GM12878 (cell line): ENCODE results near the gene RPS6KA5. TPM values are rescaled to one million over a fixed set of nuclear protein-coding genes. Genes with fewer than 3 reads are reported as not detected.
"Not testable (repeated sequence)": the region's sequence is repeated elsewhere in the genome, so short reads cannot be mapped to it uniquely, and the experiment has no call there.

Experiments
- ATAC-seq: fragments of 200-7000 bp; cut with Tn5 transposase; 3 replicates; pipeline ENCODE4 v1.9.1; 2020; ENCODE audit warnings: mild to moderate bottlenecking, moderate library complexity
- BruUV-seq: library from RNA; stranded (reverse); fragments of 400-500 nt; replicated peaks from 2 replicates; lab custom pipeline; 2021; lab: Mats Ljungman, UMichigan
- CTCF ChIA-PET: fragments of 300-600 bp; sonication (Branson Sonifier 250); formaldehyde crosslinking; extraction: SDS; loops from one replicate; lab custom pipeline; 2021; ENCODE audit warnings: inconsistent platforms; lab: Yijun Ruan, JAX
- POLR2A ChIA-PET: fragments of 350-600 bp; formaldehyde crosslinking; extraction: SDS; loops from one replicate; lab custom pipeline; 2021; ENCODE audit warnings: inconsistent platforms; lab: Charles Lee
- RAD21 ChIA-PET: fragments of 300-600 bp; sonication (Branson Sonifier 250); formaldehyde crosslinking; loops from one replicate; lab custom pipeline; 2023; ENCODE audit warnings: antibody characterized with exemption; ENCODE audit not compliant: unreplicated experiment; lab: Charles Lee
- SMC1A ChIA-PET: fragments of 300-600 bp; sonication (Branson Sonifier 250); formaldehyde crosslinking; loops from one replicate; lab custom pipeline; 2023; ENCODE audit not compliant: unreplicated experiment, uncharacterized antibody; lab: Charles Lee
- DNase-seq: peaks from one replicate; pipeline ENCODE4 v3.0.0-alpha.2; 2011; ENCODE audit warnings: low read depth, low spot score
- FAIRE-seq: peaks from 3 replicates; lab custom pipeline; 2011; peaks lifted over from hg19 to GRCh38; lab: Jason Lieb, UNC
- H2AFZ ChIP-seq: 2 replicates; pipeline ENCODE4 v1.6.0; 2011; ENCODE audit warnings: low read depth, low read length, control low read depth; ENCODE audit not compliant: control insufficient read depth
- H3K27ac ChIP-seq: 2 replicates; pipeline ENCODE4 v1.5.1; 2011; ENCODE audit warnings: control low read depth; ENCODE audit not compliant: control insufficient read depth, insufficient read depth
- H3K27me3 ChIP-seq, 2 experiments: replicated peaks in 1 of 2; 2 replicates each; pipeline versions ENCODE4 v1.6.0 to v1.6.1; 2011; ENCODE audit warnings: low read length in 1 of 2; ENCODE audit not compliant: control insufficient read depth in 2 of 2, insufficient read depth in 2 of 2
- H3K36me3 ChIP-seq, 2 experiments: 2 replicates each; pipeline ENCODE4 v1.5.1; 2011; ENCODE audit warnings: low read length in 1 of 2; ENCODE audit not compliant: control insufficient read depth in 2 of 2, insufficient read depth in 2 of 2
- H3K4me1 ChIP-seq: 2 replicates; pipeline ENCODE4 v1.6.1; 2011; ENCODE audit warnings: mild to moderate bottlenecking, low read length, moderate library complexity, mixed read lengths; ENCODE audit not compliant: control insufficient read depth, insufficient read depth
- H3K4me2 ChIP-seq: 2 replicates; pipeline ENCODE4 v1.6.0; 2011; ENCODE audit warnings: control low read depth; ENCODE audit not compliant: control insufficient read depth, insufficient read depth
- H3K4me3 ChIP-seq: fragments of 200-600 bp; sonication (generic); 2 replicates; pipeline ENCODE4 v1.5.1; 2016
- H3K79me2 ChIP-seq: 2 replicates; pipeline ENCODE4 v1.6.0; 2011; ENCODE audit warnings: low read length; ENCODE audit not compliant: control insufficient read depth, insufficient read depth
- H3K9ac ChIP-seq: 2 replicates; pipeline ENCODE4 v1.8.0; 2011; ENCODE audit warnings: low read length, control low read depth, mixed read lengths; ENCODE audit not compliant: control insufficient read depth, insufficient read depth
- H3K9me3 ChIP-seq: replicated peaks from 3 replicates; pipeline ENCODE4 v1.5.1; 2011; ENCODE audit warnings: mild to moderate bottlenecking, low read length; ENCODE audit not compliant: control insufficient read depth, insufficient read depth
- H4K20me1 ChIP-seq: 2 replicates; pipeline ENCODE4 v1.6.0; 2011; ENCODE audit not compliant: control insufficient read depth, insufficient read depth
- BHLHE40 ChIP-seq, 2 experiments: fragments of 450-650 bp in 1 of 2; IDR thresholded peaks; 2 replicates each; pipeline ENCODE4 v1.6.1; 2011 to 2017; ENCODE audit warnings: low read depth in 2 of 2, borderline replicate concordance in 1 of 2, improper control_type of control experiment in 1 of 2, low read length in 1 of 2, mild to moderate bottlenecking in 1 of 2
- BMI1 ChIP-seq: fragments of 450-650 bp; IDR thresholded peaks from 2 replicates; pipeline ENCODE4 v1.6.1; 2016; ENCODE audit warnings: mild to moderate bottlenecking, moderate library complexity, borderline replicate concordance
- ETV6 ChIP-seq, 2 experiments: fragments of 450-650 bp in 1 of 2; IDR thresholded peaks in 1 of 2; conservative IDR thresholded peaks in 1 of 2; 2 replicates each; pipeline ENCODE4 v1.6.1; 2014; ENCODE audit warnings: antibody characterized with exemption in 1 of 2, borderline replicate concordance in 1 of 2, low read depth in 1 of 2, mild to moderate bottlenecking in 1 of 2, moderate library complexity in 1 of 2
- KDM1A ChIP-seq: fragments of 200-600 bp; sonication (generic); IDR thresholded peaks from 2 replicates; pipeline ENCODE4 v1.6.1; 2016; ENCODE audit warnings: borderline replicate concordance
- MYC ChIP-seq: IDR thresholded peaks from 2 replicates; pipeline ENCODE4 v1.6.1; 2011; ENCODE audit warnings: mild to moderate bottlenecking, low read length, moderate library complexity, inconsistent platforms; ENCODE audit not compliant: insufficient read depth, insufficient replicate concordance, insufficient read length, severe bottlenecking
- RUNX3 ChIP-seq: IDR thresholded peaks from 2 replicates; pipeline ENCODE4 v1.6.1; 2012; ENCODE audit warnings: low read length, inconsistent platforms
- SIN3A ChIP-seq: IDR thresholded peaks from 2 replicates; pipeline ENCODE4 v1.6.1; 2012; ENCODE audit warnings: low read depth, low read length, improper control_type of control experiment
- STAT1 ChIP-seq: fragments of 450-650 bp; conservative IDR thresholded peaks from 2 replicates; pipeline ENCODE4 v1.6.1; 2014; ENCODE audit warnings: antibody characterized with exemption, mild to moderate bottlenecking
- SUPT20H ChIP-seq: IDR thresholded peaks from 2 replicates; pipeline ENCODE4 v1.6.1; 2011; ENCODE audit warnings: low read depth, mild to moderate bottlenecking, low read length, moderate library complexity, borderline replicate concordance; ENCODE audit not compliant: control insufficient read depth
- TCF12 ChIP-seq: IDR thresholded peaks from 2 replicates; pipeline ENCODE4 v1.6.1; 2011; ENCODE audit warnings: low read depth, mild to moderate bottlenecking, low read length
- WRNIP1 ChIP-seq: IDR thresholded peaks from 2 replicates; pipeline ENCODE4 v1.6.1; 2011; ENCODE audit warnings: low read depth, low read length, improper control_type of control experiment, borderline replicate concordance
- YBX1 ChIP-seq: fragments of 450-650 bp; IDR thresholded peaks from 2 replicates; pipeline ENCODE4 v1.6.1; 2016; ENCODE audit warnings: antibody characterized with exemption
- ZNF207 ChIP-seq: fragments of 450-650 bp; IDR thresholded peaks from 2 replicates; pipeline ENCODE4 v1.6.1; 2014; ENCODE audit warnings: antibody characterized with exemption, mild to moderate bottlenecking, borderline replicate concordance
- WGBS: methylation state at CpG from one replicate; pipeline ENCODE4 v1.1.6; 2016; ENCODE audit warnings: low lambda C conversion rate; ENCODE audit not compliant: insufficient replicate concordance, insufficient coverage; ENCODE audit errors: missing lambda C conversion rate; 5-methylcytosine and 5-hydroxymethylcytosine counted together
- in situ Hi-C: fragments of 300-500 bp; cut with MboI; formaldehyde crosslinking; loops from 9 replicates; pipeline ENCODE4 v1.14.3; 2018; ENCODE audit warnings: mixed read lengths
- intact Hi-C: fragments of 100-400 bp; cut with micrococcal nuclease; formaldehyde crosslinking; loops from one replicate; pipeline ENCODE4 v1.14.2; 2022; ENCODE audit not compliant: unreplicated experiment
- polyA plus RNA-seq, 11 experiments: library from polyadenylated mRNA; depleted of rRNA in 4 of 11; unstranded in 6 of 11; stranded (reverse) in 5 of 11; fragments of >200 nt; fragmentation: Nextera tagmentation in 4 of 11; fragmentation: Illumina TruSeq in 1 of 11; extraction: Ambion mirVana in 4 of 11; extraction: Trizol in 1 of 11; gene quantifications; 1 replicate in 1 of 11; 2 replicates in 10 of 11; pipeline versions ENCODE4 v1.2.1 to v1.2.3, GENCODE V29; 2011 to 2016; ENCODE audit warnings: inconsistent platforms in 2 of 11, missing spikeins in 2 of 11, low read depth in 1 of 11
- total RNA-seq, 4 experiments: library from RNA; depleted of rRNA in 3 of 4; stranded (reverse); fragments of >200 nt in 3 of 4; fragmentation: Illumina TruSeq in 1 of 4; extraction: Trizol in 1 of 4; gene quantifications; 2 replicates each; pipeline versions ENCODE4 v1.2.1 to v1.2.3, GENCODE V29; 2013 to 2021
- TF ChIP-seq, protein P1 (sequence below), 3 experiments: IDR thresholded peaks in 2 of 3; conservative IDR thresholded peaks in 1 of 3; 2 replicates each; pipeline ENCODE4 v1.5.1; 2011; ENCODE audit warnings: low read depth in 3 of 3, low read length in 3 of 3, mild to moderate bottlenecking in 3 of 3, control low read depth in 2 of 3, moderate library complexity in 2 of 3, inconsistent platforms in 1 of 3, mixed read lengths in 1 of 3; ENCODE audit not compliant: control insufficient read depth in 2 of 3, insufficient read depth in 1 of 3; ENCODE audit errors: extremely low read depth in 1 of 3
- TF ChIP-seq, protein P2 (sequence below): IDR thresholded peaks from 2 replicates; pipeline ENCODE4 v1.6.1; 2011; ENCODE audit warnings: low read depth, low read length, improper control_type of control experiment, borderline replicate concordance

RPS6KA5 gene
- total and polyA plus RNA-seq, 10 of the 15 experiments (the other 5 are each of a cell fraction or from before 2014, with no cell fraction given): 1.4 to 7.0 (median 3.7) TPM

DNA sequence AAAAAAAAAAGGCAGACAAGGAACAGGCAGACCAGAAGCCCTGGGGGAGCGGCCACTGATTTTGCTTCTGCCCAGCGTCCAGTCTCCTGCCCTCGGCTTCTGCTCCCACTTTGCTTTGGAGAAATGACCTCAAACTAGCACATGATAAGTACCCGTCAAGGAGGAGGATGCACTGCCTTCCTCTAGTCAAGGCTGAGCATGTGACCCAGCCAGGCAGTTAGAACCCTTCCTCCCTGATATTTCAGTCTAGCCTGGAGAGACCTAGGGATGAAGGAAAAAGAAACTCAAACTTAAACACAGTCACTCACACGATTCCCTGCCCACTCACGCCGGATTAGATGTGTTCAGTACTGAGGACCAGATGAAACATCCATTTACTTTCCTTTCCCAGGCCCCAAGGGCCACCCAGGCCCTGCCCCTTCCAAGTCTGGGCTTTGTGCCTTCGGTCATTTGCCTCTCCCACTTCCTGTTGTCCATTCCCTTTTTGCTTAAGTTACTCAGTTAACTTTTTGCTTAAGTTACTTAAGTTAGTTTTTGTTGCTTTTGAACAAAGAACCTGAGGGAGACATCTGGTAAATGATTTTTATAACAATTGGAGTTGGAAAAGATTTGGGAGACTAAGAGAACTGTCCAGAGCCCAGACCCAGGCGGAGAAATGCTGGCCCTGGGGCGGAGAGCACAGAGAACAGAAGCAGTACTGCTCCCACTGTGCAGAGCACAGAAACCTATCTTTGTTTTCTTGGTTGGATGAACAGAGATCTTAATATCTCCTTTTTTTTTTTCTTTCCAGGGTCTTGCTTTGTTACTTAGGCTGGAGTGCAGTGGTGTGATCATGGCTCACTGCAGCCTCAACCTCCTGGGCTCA, 221.2 kb downstream of the RPS6KA5 start:
- H2AFZ ChIP-seq: no peak overlapping the region
- no peak for DNase-seq
- no peak for FAIRE-seq

DNA sequence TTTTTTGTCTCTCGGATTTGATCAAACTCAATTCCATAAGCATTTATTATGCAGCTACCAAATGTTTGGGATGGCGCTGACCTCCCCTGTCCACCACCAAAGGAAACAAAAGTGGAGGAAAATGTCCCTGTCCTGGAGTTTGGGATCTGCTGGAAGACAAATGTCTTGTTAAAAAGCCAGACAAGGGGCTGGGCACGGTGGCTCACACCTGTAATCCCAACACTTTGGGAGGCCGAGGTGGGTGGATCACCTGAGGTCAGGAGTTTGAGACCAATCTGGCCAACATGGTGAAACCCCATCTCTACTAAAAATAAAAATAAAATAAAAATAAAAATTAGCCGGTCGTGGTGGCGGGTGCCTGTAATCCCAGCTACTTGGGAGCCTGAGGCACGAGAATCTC, 221.9 kb downstream of the RPS6KA5 start:
- POLR2A ChIA-PET, H3K4me2 ChIP-seq, H2AFZ ChIP-seq, intact Hi-C loops, H4K20me1 ChIP-seq, H3K79me2 ChIP-seq, H3K27me3 ChIP-seq, FAIRE-seq, H3K36me3 ChIP-seq, H3K4me3 ChIP-seq, H3K9ac ChIP-seq, H3K4me1 ChIP-seq, in situ Hi-C loops, DNase-seq, BruUV-seq, SMC1A ChIA-PET, H3K9me3 ChIP-seq, ATAC-seq, RAD21 ChIA-PET, H3K27ac ChIP-seq: not testable (repeated sequence)
- CTCF ChIA-PET: interaction anchor here (0.7 kb wide), 1 partner anchor 119 kb away, joined by 3 read pairs; no protein-coding TSS in a partner anchor
- 71% methylated on average over 8 of the region's 8 CpGs for WGBS

More for the DNA sequence above, 221.2 kb downstream of the RPS6KA5 start:
- no peaks in the 10 kb centered on the region for H4K20me1 ChIP-seq
- H3K36me3 ChIP-seq: no peaks in the 10 kb centered on the region
- 38% methylated on average over 10 of the region's 10 CpGs for WGBS
- H3K4me2 ChIP-seq: no peak overlapping the region
- H3K9me3 ChIP-seq: no peaks in the 10 kb centered on the region; the same call in 2 of the 3 replicates
- ChIA-PET POLR2A (no interaction called here), RAD21 (no interaction called here), SMC1A (no interaction called here), CTCF (no interaction called here)
- H3K9ac ChIP-seq: no peak overlapping the region
- BruUV-seq: no TSS peak
- ATAC-seq: no peak; the same call in 2 of the 3 replicates
- no peak overlapping the region for H3K27ac ChIP-seq
- no peaks in the 10 kb centered on the region for H3K4me1 ChIP-seq
- no peaks in the 10 kb centered on the region for H3K79me2 ChIP-seq
- H3K27me3 ChIP-seq: no peaks in the 10 kb centered on the region
- in situ Hi-C loops: no loop called here
- H3K4me3 ChIP-seq: no peak overlapping the region
- TF ChIP-seq STAT1 (no peak), YBX1 (no peak), WRNIP1 (no peak), MYC (no peak), RUNX3 (no peak), ETV6 (conservative IDR thresholded peaks at IDR 0.05 in 1 of 2, IDR thresholded peaks at IDR 0.05 in 1 of 2; ENCODE audit: borderline replicate concordance in 1 of 2, low read depth in 1 of 2) (no peak), TCF12 (no peak), KDM1A (no peak), ZNF207 (no peak), SUPT20H (no peak), BMI1 (no peak), SIN3A (no peak), BHLHE40 (IDR thresholded peaks at IDR 0.05; ENCODE audit: borderline replicate concordance in 1 of 2, low read depth in 2 of 2, low read length in 1 of 2) (no peak)
- TF ChIP-seq, protein P1, sequence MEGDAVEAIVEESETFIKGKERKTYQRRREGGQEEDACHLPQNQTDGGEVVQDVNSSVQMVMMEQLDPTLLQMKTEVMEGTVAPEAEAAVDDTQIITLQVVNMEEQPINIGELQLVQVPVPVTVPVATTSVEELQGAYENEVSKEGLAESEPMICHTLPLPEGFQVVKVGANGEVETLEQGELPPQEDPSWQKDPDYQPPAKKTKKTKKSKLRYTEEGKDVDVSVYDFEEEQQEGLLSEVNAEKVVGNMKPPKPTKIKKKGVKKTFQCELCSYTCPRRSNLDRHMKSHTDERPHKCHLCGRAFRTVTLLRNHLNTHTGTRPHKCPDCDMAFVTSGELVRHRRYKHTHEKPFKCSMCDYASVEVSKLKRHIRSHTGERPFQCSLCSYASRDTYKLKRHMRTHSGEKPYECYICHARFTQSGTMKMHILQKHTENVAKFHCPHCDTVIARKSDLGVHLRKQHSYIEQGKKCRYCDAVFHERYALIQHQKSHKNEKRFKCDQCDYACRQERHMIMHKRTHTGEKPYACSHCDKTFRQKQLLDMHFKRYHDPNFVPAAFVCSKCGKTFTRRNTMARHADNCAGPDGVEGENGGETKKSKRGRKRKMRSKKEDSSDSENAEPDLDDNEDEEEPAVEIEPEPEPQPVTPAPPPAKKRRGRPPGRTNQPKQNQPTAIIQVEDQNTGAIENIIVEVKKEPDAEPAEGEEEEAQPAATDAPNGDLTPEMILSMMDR (IDR thresholded peaks at IDR 0.05 in 2 of 3, conservative IDR thresholded peaks at IDR 0.05 in 1 of 3; ENCODE audit: control insufficient read depth in 2 of 3, extremely low read depth in 1 of 3, insufficient read depth in 1 of 3, low read depth in 3 of 3, low read length in 3 of 3): no peak
- TF ChIP-seq, protein P2, sequence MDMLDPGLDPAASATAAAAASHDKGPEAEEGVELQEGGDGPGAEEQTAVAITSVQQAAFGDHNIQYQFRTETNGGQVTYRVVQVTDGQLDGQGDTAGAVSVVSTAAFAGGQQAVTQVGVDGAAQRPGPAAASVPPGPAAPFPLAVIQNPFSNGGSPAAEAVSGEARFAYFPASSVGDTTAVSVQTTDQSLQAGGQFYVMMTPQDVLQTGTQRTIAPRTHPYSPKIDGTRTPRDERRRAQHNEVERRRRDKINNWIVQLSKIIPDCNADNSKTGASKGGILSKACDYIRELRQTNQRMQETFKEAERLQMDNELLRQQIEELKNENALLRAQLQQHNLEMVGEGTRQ: no peak
- intact Hi-C loops: no loop called here
